GM21381 (cell line): ENCODE measurements around the gene NPAS3.

Experiments used
- ATAC-seq: cut with Tn5 transposase; IDR thresholded peaks from one replicate; pipeline ENCODE4 v1.9.1; 2021; ENCODE audit warnings: mild to moderate bottlenecking, moderate library complexity; ENCODE audit not compliant: unreplicated experiment

Gene NPAS3

DNA sequence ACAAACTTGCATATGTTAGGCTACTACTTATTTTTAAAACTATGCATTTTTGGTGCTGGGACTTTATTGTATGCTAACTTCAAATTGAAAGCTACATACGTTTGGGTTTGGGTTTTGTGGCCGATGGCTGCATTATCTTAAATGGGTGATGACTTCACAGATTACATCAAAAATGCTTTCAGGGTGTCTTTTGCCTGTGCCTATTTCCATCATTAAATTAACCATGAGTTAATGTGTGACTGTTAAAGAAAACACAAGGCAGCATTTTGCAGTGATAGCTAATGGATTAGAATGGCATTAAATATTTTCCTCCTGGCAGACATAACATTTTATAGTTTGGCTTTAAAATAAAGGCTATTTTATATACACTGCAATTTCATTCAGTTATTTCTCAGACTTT is 659.9 kb downstream of the NPAS3 start:
- ATAC-seq, result no peak

- ATAC-seq, result no peak
Observed at GRCh38 chr14:33602396-33602795, 663.7 kb downstream of the NPAS3 start.

DNA sequence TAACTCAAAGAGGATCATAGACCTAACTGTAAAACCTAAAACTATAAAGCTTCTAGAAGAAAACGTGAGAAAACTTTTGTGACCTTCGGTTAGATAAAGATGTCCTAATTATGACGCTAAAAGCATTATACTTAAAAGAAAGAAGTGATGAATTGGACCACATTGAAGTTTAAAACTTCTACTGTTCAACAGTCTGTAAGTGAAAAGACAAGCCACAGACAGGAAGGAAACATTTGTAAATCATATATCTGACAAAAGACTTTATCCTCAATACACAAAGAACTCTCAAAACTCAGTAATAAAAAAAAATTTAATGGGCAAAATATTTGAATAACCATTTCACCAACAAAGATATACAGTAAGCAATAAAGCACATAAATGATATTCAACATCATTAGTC is 667.9 kb downstream of the NPAS3 start:
- ATAC-seq, result no peak

GRCh38 chr14:33609582-33609981 is 670.9 kb downstream of the NPAS3 start:
- no peak for ATAC-seq

GRCh38 chr14:33610121-33610520 is 671.4 kb downstream of the NPAS3 start:
- ATAC-seq, result no peak

GRCh38 chr14:33611405-33612196 is 672.9 kb downstream of the NPAS3 start:
- ATAC-seq, result no peak

DNA sequence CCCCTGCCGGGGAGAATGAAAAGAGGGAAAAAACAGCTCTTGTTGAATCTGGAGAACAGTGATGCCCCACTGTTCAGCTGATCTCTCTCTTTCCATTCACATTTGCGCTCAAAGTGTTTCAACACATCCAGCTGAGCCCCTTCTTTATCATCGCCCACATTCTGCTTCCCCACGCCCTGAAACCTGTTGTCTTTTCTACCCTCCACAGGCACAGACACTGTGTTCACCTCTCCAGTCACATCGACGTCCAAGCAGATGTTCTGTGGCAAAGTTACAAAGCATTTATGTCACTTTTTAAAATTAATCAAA is 673.5 kb downstream of the NPAS3 start:
- ATAC-seq, result no peak

DNA sequence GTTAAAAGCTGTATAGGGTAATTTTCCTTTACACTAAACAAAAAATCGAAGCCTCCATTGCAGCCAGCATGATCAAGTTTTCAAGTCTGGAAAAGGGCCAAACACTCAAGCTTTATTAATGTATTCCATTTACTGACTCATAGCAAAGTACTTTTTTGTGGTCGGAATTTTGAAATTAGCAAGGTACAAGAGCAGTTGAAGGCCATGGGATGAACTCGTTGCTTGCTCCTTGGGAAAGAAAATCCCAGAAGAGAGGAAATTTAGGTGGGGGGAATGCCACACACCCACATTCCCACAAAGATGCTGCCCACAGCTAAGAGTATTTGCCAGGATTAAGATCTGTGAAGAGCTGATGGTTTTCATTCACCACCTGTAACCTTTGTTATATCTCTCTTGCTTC is 678.5 kb downstream of the NPAS3 start:
- ATAC-seq, result no peak

DNA sequence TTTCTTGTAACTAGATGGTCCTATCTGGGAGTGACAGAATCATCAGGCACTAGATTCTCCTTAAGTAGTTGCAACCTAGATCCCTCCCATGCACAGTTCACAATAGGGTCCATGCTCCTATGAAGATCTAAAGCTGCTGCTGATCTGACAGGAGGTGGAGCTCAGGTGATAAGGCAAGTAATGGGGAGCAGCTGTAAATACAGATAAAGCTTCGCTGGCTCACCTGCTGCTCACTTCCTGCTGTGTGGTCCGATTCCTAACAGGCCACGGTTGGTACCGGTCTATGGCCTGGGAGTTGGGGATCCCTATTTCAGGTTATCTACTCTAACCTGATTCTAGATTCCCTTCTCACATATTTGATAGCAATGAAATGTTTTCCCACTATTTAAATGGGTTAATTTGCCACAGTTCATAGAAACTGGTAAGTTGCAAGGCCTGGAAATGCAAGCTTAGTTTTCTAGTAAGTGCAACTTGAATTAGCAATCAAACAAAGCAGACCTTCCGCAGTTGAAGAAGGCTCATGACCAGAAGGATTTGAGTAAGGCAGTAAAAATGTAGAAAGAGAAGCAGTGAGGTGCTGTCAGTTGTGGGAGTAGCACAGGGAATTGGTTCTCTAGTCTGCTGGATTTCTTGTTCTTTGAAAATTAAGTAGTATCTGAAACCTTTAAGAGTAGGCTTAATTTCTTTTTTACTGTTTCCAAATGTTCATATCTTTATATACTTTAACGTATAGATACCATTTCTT is 679.9 kb downstream of the NPAS3 start:
- ATAC-seq, result no peak

DNA sequence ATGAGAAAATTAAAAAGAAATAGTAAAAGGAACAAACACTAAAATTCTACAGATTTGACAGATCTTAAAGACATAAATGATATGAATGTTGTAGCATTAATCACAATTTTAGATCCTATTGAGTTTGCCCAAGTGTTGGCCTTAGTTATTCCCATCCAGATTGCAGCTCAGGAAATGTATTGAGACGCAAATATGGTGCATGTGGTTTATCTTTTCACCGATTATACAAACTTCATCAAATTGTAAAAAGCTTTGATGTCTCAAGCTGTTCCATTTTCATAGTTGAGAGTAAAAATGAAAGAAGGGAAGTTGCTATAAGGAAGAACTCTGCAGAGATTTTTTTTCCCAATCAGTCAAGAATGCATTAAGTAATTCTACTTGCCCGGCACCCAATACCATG is 683.8 kb downstream of the NPAS3 start:
- ATAC-seq, result no peak

- no peak for ATAC-seq
Observed at GRCh38 chr14:33629792-33630191, 691.1 kb downstream of the NPAS3 start.

DNA sequence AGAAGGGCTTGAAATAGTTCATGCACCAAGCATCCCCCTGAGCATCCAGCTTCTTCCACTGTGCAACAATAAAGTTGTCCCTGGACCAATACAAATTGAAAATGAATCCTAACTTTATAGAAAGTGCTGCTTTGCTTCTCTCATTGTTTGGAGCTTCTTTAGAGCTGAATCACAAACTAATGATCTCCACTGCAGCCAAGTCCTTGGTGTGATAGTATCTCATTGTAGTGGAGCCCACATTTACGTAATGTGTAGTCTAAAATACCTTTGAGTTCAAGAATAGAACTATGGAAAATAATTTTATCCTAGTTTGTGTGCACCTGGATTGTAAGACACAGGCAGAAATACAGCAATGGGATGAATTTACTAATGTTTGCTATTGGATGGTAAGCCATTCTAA is 692.3 kb downstream of the NPAS3 start:
- ATAC-seq, result no peak

- no peak for ATAC-seq
Observed at GRCh38 chr14:33631441-33631840, 692.8 kb downstream of the NPAS3 start.

GRCh38 chr14:33634631-33635030 is 696.0 kb downstream of the NPAS3 start:
- no peak for ATAC-seq

DNA sequence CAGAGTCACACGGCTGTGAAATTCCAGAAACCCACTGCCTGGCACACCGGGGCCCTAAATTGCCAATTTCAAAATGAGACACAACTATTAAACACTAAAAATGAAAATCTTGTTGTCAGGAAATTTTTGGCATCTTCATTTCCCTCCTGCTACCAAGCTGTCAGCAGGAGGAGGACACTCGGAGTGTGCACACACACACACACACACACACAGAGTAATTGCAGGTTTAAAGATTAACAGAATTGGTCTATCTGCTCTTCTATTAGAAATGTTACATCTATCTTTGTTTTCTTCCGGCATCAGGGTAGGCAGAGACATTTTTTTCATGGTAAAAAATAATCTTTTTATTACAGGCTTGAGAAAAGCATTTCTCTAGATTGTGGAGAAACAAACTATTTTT is 698.0 kb downstream of the NPAS3 start:
- no peak for ATAC-seq

DNA sequence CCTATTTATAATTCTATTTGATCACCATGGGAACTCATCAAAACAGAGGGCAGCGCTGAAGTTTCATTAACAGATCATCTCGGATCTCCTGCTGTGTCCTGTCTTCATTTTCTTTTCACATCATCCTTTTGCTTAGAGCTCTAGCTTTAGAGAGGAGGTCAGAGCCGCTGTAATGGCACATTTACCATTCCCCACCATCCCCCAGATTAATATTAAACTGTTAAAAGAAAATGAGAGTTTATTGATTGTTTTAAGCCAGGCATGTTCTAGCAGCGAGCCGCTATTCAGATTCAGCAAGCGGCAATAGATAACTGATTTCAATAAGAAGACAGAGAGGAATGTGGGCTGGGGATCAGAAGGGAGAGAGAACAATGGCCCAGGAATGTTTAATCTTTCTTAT is 703.4 kb downstream of the NPAS3 start:
- no peak for ATAC-seq

DNA sequence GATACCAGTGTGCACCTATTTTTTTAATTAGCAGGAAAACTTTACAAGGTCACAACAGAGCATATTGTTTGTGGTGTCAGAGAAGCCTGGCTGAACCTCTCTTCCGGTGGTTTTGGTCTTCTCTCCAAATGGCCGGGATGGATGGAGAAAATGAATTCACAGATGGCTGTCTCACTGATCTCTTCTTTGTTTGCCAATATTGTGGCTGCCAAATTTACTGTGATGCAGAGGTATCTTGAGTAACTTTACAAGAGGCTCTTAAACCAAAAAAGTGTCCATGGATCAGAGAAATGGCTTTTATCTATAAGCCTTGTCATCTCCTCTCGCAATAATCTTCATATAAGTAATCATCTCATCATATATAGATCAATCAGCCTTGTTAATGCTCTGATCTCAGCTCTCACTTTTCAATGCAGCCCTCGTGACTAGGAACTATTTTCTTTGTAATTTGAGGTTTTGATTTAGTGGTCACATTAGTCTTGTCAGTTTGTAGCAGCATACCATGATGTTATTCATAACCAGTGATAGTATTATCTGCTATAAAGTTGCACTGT is 704.1 kb downstream of the NPAS3 start:
- ATAC-seq, result no peak

DNA sequence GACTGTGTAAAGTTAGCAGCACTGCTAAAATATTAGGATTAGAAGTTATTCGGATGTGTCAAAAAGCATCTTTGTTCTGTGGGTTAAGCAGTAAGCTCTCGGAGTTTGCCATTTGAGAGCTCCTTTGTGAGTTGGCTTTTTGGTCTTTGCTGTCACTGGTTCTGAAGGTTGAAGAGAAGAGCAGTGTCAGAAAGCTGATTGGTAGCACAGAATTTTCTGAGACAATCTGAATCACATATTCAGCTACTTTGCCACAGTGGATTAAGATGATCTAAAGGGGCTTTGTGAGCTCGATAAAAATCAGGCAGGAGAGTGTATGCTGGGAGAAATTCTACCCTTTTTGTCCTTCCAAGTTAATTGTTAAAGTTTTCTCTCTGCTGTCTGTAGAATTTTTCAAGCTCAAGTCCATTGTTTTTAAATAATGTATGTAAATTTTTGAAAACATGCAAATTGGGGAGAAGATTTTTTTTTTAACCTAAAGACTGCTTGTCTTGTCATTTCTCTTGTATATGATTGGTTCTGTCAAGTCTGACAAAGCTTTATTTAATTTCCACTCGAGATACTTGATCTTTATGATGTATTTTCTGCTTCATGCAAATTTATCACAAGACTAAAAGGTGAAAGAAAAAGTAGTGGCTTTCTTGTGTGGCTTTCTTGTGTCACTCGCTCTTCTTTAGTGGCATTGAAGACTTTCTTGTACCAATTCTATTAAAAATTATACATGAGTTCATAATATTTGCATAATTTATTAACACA is 704.9 kb downstream of the NPAS3 start:
- ATAC-seq, result no peak

DNA sequence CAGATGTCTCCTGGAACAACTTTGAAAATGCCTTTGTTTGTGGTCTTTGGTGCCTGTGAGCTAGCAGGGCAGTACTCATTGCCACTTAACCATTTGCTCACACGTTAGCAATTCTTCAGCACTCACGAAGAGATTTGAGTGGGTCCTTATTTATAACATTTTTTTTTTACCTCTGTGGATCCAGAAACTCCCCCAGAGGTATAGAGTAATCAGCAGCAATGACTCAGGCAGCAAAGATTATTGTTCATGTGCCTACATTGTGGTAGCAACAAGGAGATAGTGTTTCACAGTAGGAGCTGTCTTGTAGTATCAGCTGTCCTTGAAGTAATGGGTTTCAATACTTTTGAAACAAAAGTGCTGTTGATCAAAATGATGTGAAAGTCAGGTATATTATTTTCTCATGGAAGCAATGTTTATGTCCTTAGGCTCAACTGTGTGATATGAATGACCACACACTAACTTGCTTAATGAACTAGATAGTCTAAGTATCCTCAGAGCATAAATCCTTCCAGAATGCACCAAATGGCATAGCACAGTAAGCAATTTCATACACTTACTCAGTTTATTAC is 708.1 kb downstream of the NPAS3 start:
- no peak for ATAC-seq

- no peak for ATAC-seq
Observed at GRCh38 chr14:33647385-33647786, 708.7 kb downstream of the NPAS3 start.

DNA sequence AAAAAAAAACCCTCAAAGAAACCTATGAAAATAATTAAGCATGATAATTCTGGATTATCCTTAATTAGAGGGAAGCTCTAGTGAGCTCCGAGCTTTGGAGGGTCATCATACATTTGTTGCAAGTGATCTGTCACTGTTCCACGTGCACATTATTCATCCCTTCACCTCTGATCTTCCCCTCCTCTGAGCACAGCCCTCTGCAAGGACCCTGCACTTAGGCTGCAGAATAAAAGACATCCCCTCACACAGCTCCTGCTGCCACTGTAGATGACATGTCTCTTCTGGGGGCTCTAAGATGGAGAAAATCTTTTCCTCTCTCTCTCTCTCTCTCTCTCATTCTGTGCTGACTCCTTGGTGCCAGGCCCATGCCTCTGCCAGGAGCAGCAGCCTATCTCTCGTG is 711.8 kb downstream of the NPAS3 start:
- ATAC-seq, result no peak
